Common myeloid progenitor, CD34-positive (primary cell): ENCODE measurements around the gene PTPRN2.

Source experiments
- CTCF ChIA-PET: fragments of 350-600 bp; sonication (Branson Sonifier 250); formaldehyde crosslinking; loops from one replicate; lab custom pipeline; 2021; ENCODE audit warnings: antibody characterized with exemption; lab: Charles Lee
- POLR2A ChIA-PET: fragments of 350-600 bp; sonication (Branson Sonifier 250); formaldehyde crosslinking; loops from one replicate; lab custom pipeline; 2021; ENCODE audit warnings: antibody characterized with exemption; lab: Charles Lee
- DNase-seq, 3 donors: peaks; one replicate each; pipeline versions ENCODE4 v3.0.0 to v3.0.0-alpha.2; 2013
- H3K27ac ChIP-seq, 2 experiments: 1 replicate in 1 of 2; 2 replicates in 1 of 2; pipeline ENCODE4 v1.7.0; 2013; ENCODE audit warnings: inconsistent platforms in 2 of 2, low read length in 2 of 2, mild to moderate bottlenecking in 2 of 2, low read depth in 1 of 2, moderate library complexity in 1 of 2; ENCODE audit not compliant: severe bottlenecking in 2 of 2, insufficient read depth in 1 of 2, poor library complexity in 1 of 2
- H3K27me3 ChIP-seq, 5 experiments: replicated peaks in 2 of 5; 1 replicate in 3 of 5; 2 replicates in 2 of 5; pipeline versions ENCODE4 v1.6.1 to v1.7.0; 2013; ENCODE audit warnings: low read length in 4 of 5, mild to moderate bottlenecking in 2 of 5, moderate library complexity in 2 of 5, inconsistent platforms in 1 of 5; ENCODE audit not compliant: insufficient read depth in 5 of 5, control insufficient read depth in 4 of 5
- H3K36me3 ChIP-seq, 4 experiments: 1 replicate in 2 of 4; 2 replicates in 2 of 4; pipeline versions ENCODE4 v1.6.1 to v1.7.0; 2013; ENCODE audit warnings: low read length in 3 of 4, control low read depth in 1 of 4, mild to moderate bottlenecking in 1 of 4; ENCODE audit not compliant: control insufficient read depth in 4 of 4, insufficient read depth in 4 of 4
- H3K4me1 ChIP-seq, 4 experiments: 1 replicate in 3 of 4; 2 replicates in 1 of 4; pipeline versions ENCODE4 v1.6.1 to v1.7.1; 2013; ENCODE audit warnings: low read length in 3 of 4, mild to moderate bottlenecking in 3 of 4, control low read depth in 1 of 4, inconsistent platforms in 1 of 4, moderate library complexity in 1 of 4; ENCODE audit not compliant: control insufficient read depth in 4 of 4, insufficient read depth in 4 of 4; ENCODE audit errors: control extremely low read depth in 1 of 4
- H3K4me3 ChIP-seq, 7 experiments: 1 replicate in 4 of 7; 2 replicates in 3 of 7; pipeline versions ENCODE4 v1.5.1 to v1.7.0; 2013; ENCODE audit warnings: mild to moderate bottlenecking in 7 of 7, low read length in 6 of 7, moderate library complexity in 6 of 7, inconsistent platforms in 2 of 7, low read depth in 2 of 7, control low read depth in 1 of 7; ENCODE audit not compliant: insufficient read depth in 4 of 7, control insufficient read depth in 1 of 7; ENCODE audit errors: extremely low read depth in 1 of 7
- H3K9me3 ChIP-seq, 5 experiments: 1 replicate in 4 of 5; 2 replicates in 1 of 5; pipeline versions ENCODE4 v1.6.1 to v1.7.1; 2013; ENCODE audit warnings: low read length in 4 of 5, mild to moderate bottlenecking in 2 of 5, inconsistent platforms in 1 of 5, low read depth in 1 of 5, moderate library complexity in 1 of 5; ENCODE audit not compliant: control insufficient read depth in 4 of 5, insufficient read depth in 2 of 5; ENCODE audit errors: control extremely low read depth in 1 of 5
- WGBS: methylation state at CpG from one replicate; pipeline ENCODE4 v1.1.5; 2013; ENCODE audit not compliant: insufficient coverage; 5-methylcytosine and 5-hydroxymethylcytosine counted together

Gene PTPRN2

DNA sequence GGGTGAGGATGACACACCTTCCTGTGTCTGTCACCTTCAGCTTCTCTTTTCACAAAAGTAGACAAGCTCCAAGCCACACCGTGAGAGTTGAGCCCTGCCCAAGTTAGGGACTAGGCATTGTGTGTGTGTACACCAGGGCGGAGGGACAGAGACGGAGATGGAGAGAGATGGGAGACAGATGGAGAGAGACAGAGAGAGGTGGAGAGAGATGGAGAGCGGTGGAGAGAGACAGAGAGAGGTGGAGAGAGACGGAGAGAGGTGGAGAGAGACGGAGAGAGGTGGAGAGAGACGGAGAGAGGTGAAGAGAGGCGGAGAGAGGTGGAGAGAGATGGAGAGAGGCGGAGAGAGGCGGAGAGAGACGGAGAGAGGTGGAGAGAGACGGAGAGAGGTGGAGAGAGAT, 1043.8 kb downstream of the PTPRN2 start:
- CTCF ChIA-PET, result no interaction called here
- 98% methylated on average over 10 of the region's 12 CpGs for WGBS

DNA sequence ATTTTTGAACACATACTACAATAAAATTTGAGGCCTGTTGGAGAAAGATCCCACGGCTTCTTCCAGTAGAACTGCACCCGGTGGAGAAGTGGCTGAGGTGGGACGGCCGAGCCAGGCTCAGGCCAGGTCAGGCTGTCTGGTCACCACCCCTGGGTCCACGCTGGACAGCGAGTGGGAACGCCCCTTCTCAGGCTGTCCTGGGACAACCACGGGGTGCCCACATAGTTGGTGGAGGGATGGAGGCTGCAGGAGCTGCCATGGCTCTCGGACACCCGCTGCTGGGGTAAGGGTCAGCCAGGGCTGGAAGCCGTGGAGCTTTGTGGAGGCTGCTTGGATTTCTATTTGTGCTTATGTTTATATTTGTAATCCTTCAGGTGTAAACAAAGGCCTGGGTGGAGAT, 1044.3 kb downstream of the PTPRN2 start:
- Histone ChIP-seq H3K27me3 (no peaks in the 10 kb centered on the region), H3K4me3 (no peak overlapping the region), H3K27ac (no peak overlapping the region), H3K9me3 (no peaks in the 10 kb centered on the region), H3K36me3 (no peaks in the 10 kb centered on the region), H3K4me1 (no peaks in the 10 kb centered on the region)
- ChIA-PET POLR2A (no interaction called here), CTCF (no interaction called here)
- no peak for DNase-seq
- WGBS, result 100% methylated on average over 6 of the region's 11 CpGs

More for the DNA sequence above, 1043.8 kb downstream of the PTPRN2 start:
- Histone ChIP-seq H3K4me3 (no peak overlapping the region), H3K27ac (no peak overlapping the region), H3K9me3 (no peaks in the 10 kb centered on the region), H3K36me3 (no peaks in the 10 kb centered on the region), H3K27me3 (no peaks in the 10 kb centered on the region), H3K4me1 (no peaks in the 10 kb centered on the region)
- POLR2A ChIA-PET, result no interaction called here
- no peak for DNase-seq

DNA sequence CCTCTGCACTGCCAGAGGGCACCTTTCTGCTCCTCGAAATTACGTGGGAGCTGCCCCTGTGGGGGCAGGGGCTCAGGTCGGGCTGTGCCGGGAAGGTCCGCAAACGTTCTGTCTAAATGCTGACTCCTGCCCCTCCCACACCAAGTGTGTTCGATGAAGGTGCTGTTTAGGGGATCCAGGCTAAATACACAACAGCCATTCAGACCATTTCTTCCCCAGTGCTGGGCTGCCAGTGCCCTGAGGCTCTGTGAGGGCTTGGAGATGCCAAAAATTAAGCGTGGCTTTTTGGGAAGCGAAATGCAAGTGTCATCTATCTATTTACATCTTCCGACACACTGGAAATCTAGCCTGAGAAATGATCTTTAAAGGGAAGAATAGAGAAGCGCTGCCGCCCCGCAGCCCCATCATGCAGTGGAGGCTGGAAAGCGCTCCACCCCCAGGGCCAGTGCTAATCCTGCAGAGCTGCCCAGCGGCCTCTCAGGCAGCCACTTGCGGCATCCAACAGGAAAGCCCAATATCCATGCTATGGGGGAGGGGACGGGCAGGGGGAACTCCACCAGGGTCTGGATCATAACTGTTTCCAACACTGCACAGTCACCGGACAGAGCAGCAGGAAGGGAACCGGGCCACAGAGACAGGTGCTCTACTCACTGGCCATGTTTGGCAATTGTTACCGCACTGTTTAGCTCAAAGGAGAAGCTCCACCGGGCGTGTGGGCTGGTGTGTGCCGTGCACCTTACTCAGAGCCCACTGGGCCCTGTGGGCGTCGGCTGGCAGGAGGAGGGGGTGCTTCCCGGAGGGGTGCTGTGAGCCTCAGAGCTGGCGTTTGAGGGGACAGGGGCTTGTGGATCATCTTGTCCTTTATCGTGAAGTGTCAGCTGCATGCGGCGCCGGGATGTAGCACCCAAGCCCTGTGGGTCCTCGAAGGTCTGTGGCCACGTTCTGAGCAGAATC, 1045.3 kb downstream of the PTPRN2 start:
- 96% methylated on average over 20 of the region's 33 CpGs for WGBS
- no peaks in the 10 kb centered on the region for H3K4me1 ChIP-seq
- DNase-seq, result no peak
- H3K4me3 ChIP-seq, result no peak overlapping the region
- H3K9me3 ChIP-seq, result no peaks in the 10 kb centered on the region
- H3K27me3 ChIP-seq, result no peaks in the 10 kb centered on the region
- H3K27ac ChIP-seq, result no peak overlapping the region
- H3K36me3 ChIP-seq, result no peaks in the 10 kb centered on the region
- CTCF ChIA-PET, result no interaction called here
- POLR2A ChIA-PET, result no interaction called here

DNA sequence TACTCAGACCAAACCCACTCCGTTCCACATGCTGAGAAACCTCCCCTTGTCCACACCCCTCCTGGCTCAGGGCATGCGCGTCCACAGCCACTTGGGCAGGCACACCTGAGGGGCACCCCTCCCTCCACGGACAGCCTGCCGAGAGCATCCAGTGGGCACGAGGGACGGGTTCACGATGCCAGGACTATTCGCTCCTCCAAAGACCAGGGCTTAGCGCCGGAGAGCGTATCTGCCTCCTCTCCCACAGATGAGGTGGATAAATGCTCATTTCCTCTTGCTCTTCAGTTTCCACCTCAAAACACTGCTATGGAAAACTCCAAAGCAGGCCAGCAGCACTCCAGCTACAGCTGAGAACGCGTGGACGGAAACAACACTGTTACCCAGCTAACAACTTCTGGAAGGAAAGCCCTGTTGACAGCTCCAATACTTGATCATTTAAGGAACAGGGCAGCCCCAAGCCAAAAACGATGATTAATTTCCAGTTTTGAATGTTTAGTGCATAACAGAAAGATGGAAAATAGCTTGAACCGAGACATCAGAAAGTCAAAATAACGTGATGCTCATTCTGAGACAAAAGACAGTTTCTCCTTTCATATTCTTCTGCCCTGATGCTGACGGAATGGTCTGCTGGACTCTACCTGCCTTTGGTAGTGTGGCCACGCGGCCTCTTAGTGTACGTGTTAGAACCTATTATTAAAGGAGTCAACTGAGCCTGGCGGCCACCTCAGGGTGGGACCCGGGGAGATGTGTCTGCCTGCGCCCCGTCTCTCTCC, 1046.1 kb downstream of the PTPRN2 start:
- WGBS, result 97% methylated on average over 23 of the region's 26 CpGs
- Histone ChIP-seq H3K9me3 (no peaks in the 10 kb centered on the region), H3K36me3 (no peaks in the 10 kb centered on the region), H3K4me1 (no peaks in the 10 kb centered on the region), H3K4me3 (no peak overlapping the region), H3K27ac (no peak overlapping the region), H3K27me3 (peaks cover 0 to 3% (median 0%) of the 10 kb centered on the region in 5 experiments)
- ChIA-PET POLR2A (no interaction called here), CTCF (no interaction called here)
- no peak for DNase-seq

- peaks cover 0 to 3% (median 0%) of the 10 kb centered on the region in 5 experiments for H3K27me3 ChIP-seq
- no peaks in the 10 kb centered on the region for H3K36me3 ChIP-seq
- H3K27ac ChIP-seq, result no peak overlapping the region
- ChIA-PET CTCF (interaction anchor here (1.2 kb wide), 1 partner anchor 109 kb away, joined by 3 read pairs; no protein-coding TSS in a partner anchor), POLR2A (no interaction called here)
- no peak overlapping the region for H3K4me3 ChIP-seq
- no peak for DNase-seq
- H3K9me3 ChIP-seq, result no peaks in the 10 kb centered on the region
- 96% methylated on average over 31 of the region's 32 CpGs for WGBS
- no peaks in the 10 kb centered on the region for H3K4me1 ChIP-seq
These were observed 1046.9 kb downstream of the PTPRN2 start for GRCh38 chr7:157540606-157541294.

GRCh38 chr7:157540020-157540419, 1047.6 kb downstream of the PTPRN2 start:
- 96% methylated on average over 15 of the region's 18 CpGs for WGBS
- Histone ChIP-seq H3K4me1 (no peaks in the 10 kb centered on the region), H3K9me3 (no peaks in the 10 kb centered on the region), H3K36me3 (no peaks in the 10 kb centered on the region), H3K27ac (no peak overlapping the region), H3K27me3 (peaks cover 0 to 3% (median 0%) of the 10 kb centered on the region in 5 experiments), H3K4me3 (no peak overlapping the region)
- DNase-seq, result no peak
- ChIA-PET POLR2A (no interaction called here), CTCF (interaction anchor here (1.2 kb wide), 1 partner anchor 108 kb away, joined by 3 read pairs; no protein-coding TSS in a partner anchor)
